HepG2 (cell line): Measurements from ENCODE around the gene LAP3. TPM values are rescaled to one million over a fixed set of nuclear protein-coding genes. Genes with fewer than 3 reads are reported as not detected.

ENCODE experiments used
- AKAP8 ChIP-seq: sonication (generic); formaldehyde crosslinking; IDR thresholded peaks from 2 replicates; pipeline ENCODE4 v1.5.1; 2020; ENCODE audit warnings: mild to moderate bottlenecking, missing genetic modification reagents
- ATRX ChIP-seq: sonication (generic); formaldehyde crosslinking; IDR thresholded peaks from 2 replicates; pipeline ENCODE4 v1.4.0; 2020; ENCODE audit warnings: missing genetic modification reagents, borderline replicate concordance
- BCL3 ChIP-seq: sonication (generic); formaldehyde crosslinking; IDR thresholded peaks from 2 replicates; pipeline ENCODE4 v1.5.1; 2020; ENCODE audit warnings: mild to moderate bottlenecking, missing genetic modification reagents, moderate library complexity
- BHLHE40 ChIP-seq: IDR thresholded peaks from 2 replicates; pipeline ENCODE4 v1.6.1; 2011; ENCODE audit warnings: low read length, improper control_type of control experiment
- CEBPG ChIP-seq: IDR thresholded peaks from 2 replicates; pipeline ENCODE4 v1.6.1; 2016
- EP300 ChIP-seq, 3 experiments: sonication (generic) in 1 of 3; formaldehyde crosslinking in 1 of 3; IDR thresholded peaks; 2 replicates each; pipeline versions ENCODE4 v1.5.1 to v1.6.1; 2011 to 2020; ENCODE audit warnings: low read depth in 2 of 3, low read length in 2 of 3, borderline replicate concordance in 1 of 3, improper control_type of control experiment in 1 of 3, mild to moderate bottlenecking in 1 of 3, missing genetic modification reagents in 1 of 3, moderate library complexity in 1 of 3
- ETV5 ChIP-seq: IDR thresholded peaks from 2 replicates; pipeline ENCODE4 v1.6.1; 2018; ENCODE audit warnings: missing biosample characterization, missing genetic modification reagents, inconsistent platforms, borderline replicate concordance
- HOXD1 ChIP-seq: sonication (generic); formaldehyde crosslinking; IDR thresholded peaks from 2 replicates; pipeline ENCODE4 v1.5.0; 2020; ENCODE audit warnings: missing genetic modification reagents
- KLF16 ChIP-seq, 2 experiments: sonication (generic) in 1 of 2; formaldehyde crosslinking in 1 of 2; IDR thresholded peaks; 2 replicates each; pipeline versions ENCODE4 v1.6.1 to v1.8.0; 2016 to 2023; ENCODE audit warnings: missing genetic modification reagents in 2 of 2, missing compliant biosample characterization in 1 of 2
- MTF1 ChIP-seq: sonication (generic); formaldehyde crosslinking; IDR thresholded peaks from 2 replicates; pipeline ENCODE4 v1.5.0; 2020; ENCODE audit warnings: missing genetic modification reagents
- PCBP2 ChIP-seq: fragments of 200-400 bp; formaldehyde crosslinking; optimal IDR thresholded peaks from 2 replicates; pipeline ENCODE3; 2018; ENCODE audit warnings: low read length, low read depth; ENCODE audit not compliant: poor library complexity, severe bottlenecking
- SATB2 ChIP-seq: sonication (generic); formaldehyde crosslinking; IDR thresholded peaks from 2 replicates; pipeline ENCODE4 v1.5.0; 2020; ENCODE audit warnings: missing genetic modification reagents
- SNAPC2 ChIP-seq: sonication (generic); formaldehyde crosslinking; IDR thresholded peaks from 2 replicates; pipeline ENCODE4 v1.8.1; 2022; ENCODE audit warnings: mild to moderate bottlenecking, missing genetic modification reagents
- SP140L ChIP-seq: sonication (generic); formaldehyde crosslinking; IDR thresholded peaks from 2 replicates; pipeline ENCODE4 v1.4.0; 2020; ENCODE audit warnings: missing genetic modification reagents, borderline replicate concordance
- TCF7 ChIP-seq: sonication (generic); IDR thresholded peaks from 2 replicates; pipeline ENCODE4 v1.6.1; 2016; ENCODE audit warnings: antibody characterized with exemption, low read depth
- THAP7 ChIP-seq: sonication (generic); formaldehyde crosslinking; IDR thresholded peaks from 2 replicates; pipeline ENCODE4 v1.8.1; 2023; ENCODE audit warnings: mild to moderate bottlenecking, missing genetic modification reagents
- YEATS4 ChIP-seq: sonication (generic); formaldehyde crosslinking; IDR thresholded peaks from 2 replicates; pipeline ENCODE4 v1.4.0; 2020; ENCODE audit warnings: missing genetic modification reagents, borderline replicate concordance
- ZBTB7B ChIP-seq: sonication (generic); formaldehyde crosslinking; IDR thresholded peaks from 2 replicates; pipeline ENCODE4 v1.4.0; 2020; ENCODE audit warnings: missing genetic modification reagents
- ZNF234 ChIP-seq: sonication (generic); formaldehyde crosslinking; conservative IDR thresholded peaks from 2 replicates; pipeline ENCODE4 v1.5.1; 2020; ENCODE audit warnings: mild to moderate bottlenecking, missing genetic modification reagents
- ZNF260 ChIP-seq: sonication (generic); formaldehyde crosslinking; IDR thresholded peaks from 2 replicates; pipeline ENCODE4 v1.4.0; 2020; ENCODE audit warnings: missing genetic modification reagents, low read depth, mild to moderate bottlenecking, borderline replicate concordance
- ZNF317 ChIP-seq: sonication (generic); formaldehyde crosslinking; IDR thresholded peaks from 2 replicates; pipeline ENCODE4 v1.5.0; 2020; ENCODE audit warnings: mild to moderate bottlenecking, missing genetic modification reagents
- ZNF75D ChIP-seq: sonication (generic); formaldehyde crosslinking; IDR thresholded peaks from 2 replicates; pipeline ENCODE4 v1.8.1; 2023; ENCODE audit warnings: missing genetic modification reagents, mild to moderate bottlenecking, borderline replicate concordance
- ZNF761 ChIP-seq: sonication (generic); formaldehyde crosslinking; conservative IDR thresholded peaks from 2 replicates; pipeline ENCODE4 v1.4.0; 2020; ENCODE audit warnings: mild to moderate bottlenecking, missing genetic modification reagents
- ZNF768 ChIP-seq: sonication (generic); formaldehyde crosslinking; IDR thresholded peaks from 2 replicates; pipeline ENCODE4 v1.4.0; 2020; ENCODE audit warnings: missing genetic modification reagents
- polyA plus RNA-seq, 8 experiments: library from polyadenylated mRNA; depleted of rRNA in 3 of 8; stranded (reverse) in 7 of 8; unstranded in 1 of 8; fragments of >200 nt; fragmentation: Illumina TruSeq in 4 of 8; extraction: Trizol in 4 of 8; gene quantifications; 2 replicates each; pipeline versions ENCODE4 v1.2.1 to v1.2.3, GENCODE V29; 2011 to 2016; ENCODE audit warnings: low read depth in 4 of 8, missing spikeins in 1 of 8, mixed read lengths in 1 of 8; ENCODE audit not compliant: insufficient read depth in 1 of 8
- total RNA-seq, 5 experiments: library from RNA; depleted of rRNA; stranded (reverse); fragments of >200 nt; fragmentation: Illumina TruSeq; extraction: Trizol; gene quantifications; 2 replicates each; pipeline ENCODE4 v1.2.3, GENCODE V29; 2016; ENCODE audit warnings: low read depth in 1 of 5
- TF ChIP-seq, protein P1 (sequence below): sonication (generic); formaldehyde crosslinking; IDR thresholded peaks from 2 replicates; pipeline ENCODE4 v1.4.0; 2020; ENCODE audit warnings: missing genetic modification reagents; ENCODE audit errors: not compliant biosample characterization

The LAP3 gene
- total and polyA plus RNA-seq, 2 of the 13 experiments (the other 11 are each of a cell fraction or from before 2014, with no cell fraction given): 106 to 125 TPM

- no peak for TF ChIP-seq TCF7
- no peak for TF ChIP-seq ZBTB7B (CRISPR knock-in tag)
- TF ChIP-seq SNAPC2 (CRISPR knock-in tag): no peak
- TF ChIP-seq EP300 (IDR thresholded peaks at IDR 0.05; ENCODE audit: low read depth in 2 of 2, low read length in 2 of 2): no peak
- no peak for TF ChIP-seq EP300 (CRISPR knock-in tag; IDR thresholded peaks at IDR 0.05; ENCODE audit: borderline replicate concordance)
- TF ChIP-seq ETV5: peak; percentile 27; the same call in 1 of the 2 replicates
- TF ChIP-seq ZNF768 (CRISPR knock-in tag): 0 out of 2 replicates have a peak, but pooled peaks have one; percentile 19
- 0 out of 2 replicates have a peak, but pooled peaks have one; percentile 24 for TF ChIP-seq ZNF761
- peak; percentile 23; the same call in 1 of the 2 replicates for TF ChIP-seq SP140L (CRISPR knock-in tag)
- TF ChIP-seq HOXD1 (CRISPR knock-in tag): no peak
- TF ChIP-seq, protein P1, sequence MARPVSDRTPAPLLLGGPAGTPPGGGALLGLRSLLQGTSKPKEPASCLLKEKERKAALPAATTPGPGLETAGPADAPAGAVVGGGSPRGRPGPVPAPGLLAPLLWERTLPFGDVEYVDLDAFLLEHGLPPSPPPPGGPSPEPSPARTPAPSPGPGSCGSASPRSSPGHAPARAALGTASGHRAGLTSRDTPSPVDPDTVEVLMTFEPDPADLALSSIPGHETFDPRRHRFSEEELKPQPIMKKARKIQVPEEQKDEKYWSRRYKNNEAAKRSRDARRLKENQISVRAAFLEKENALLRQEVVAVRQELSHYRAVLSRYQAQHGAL (CRISPR knock-in tag): no peak
- TF ChIP-seq SATB2 (CRISPR knock-in tag): peak; percentile 46; the same call in 1 of the 2 replicates
- TF ChIP-seq BCL3 (CRISPR knock-in tag): no peak
- TF ChIP-seq AKAP8 (CRISPR knock-in tag): 0 out of 2 replicates have a peak, but pooled peaks have one; percentile 34
- peak; percentile 89 for TF ChIP-seq CEBPG
- no peak for TF ChIP-seq MTF1
- peak; percentile 48; the same call in 1 of the 2 replicates for TF ChIP-seq ZNF234 (CRISPR knock-in tag)
- TF ChIP-seq BHLHE40: peak; percentile 97
- TF ChIP-seq PCBP2: no peak
- no peak for TF ChIP-seq ZNF317
- TF ChIP-seq ATRX (CRISPR knock-in tag): no peak
- TF ChIP-seq ZNF75D (CRISPR knock-in tag): no peak
- peak in 1 of 2 experiments; percentile 75; a peak in 2 of 4 replicates for TF ChIP-seq KLF16 (CRISPR knock-in tag; IDR thresholded peaks at IDR 0.05)
- TF ChIP-seq ZNF260 (CRISPR knock-in tag): no peak
- TF ChIP-seq YEATS4 (CRISPR knock-in tag): peak; percentile 45; the same call in 1 of the 2 replicates
- TF ChIP-seq THAP7 (CRISPR knock-in tag): no peak
Measured at GRCh38 chr4:17614416-17615299, 37.7 kb downstream of the LAP3 start, which contains the start of gene MED28 (continued).
